GM21825 (cell line): ENCODE results near the gene RITA1.
"Not testable (repeated sequence)": the region's sequence is repeated elsewhere in the genome, so short reads cannot be mapped to it uniquely, and the experiment has no call there.

Experiments
- ATAC-seq: cut with Tn5 transposase; IDR thresholded peaks from one replicate; pipeline ENCODE4 v1.9.1; 2021; ENCODE audit warnings: mild to moderate bottlenecking, moderate library complexity; ENCODE audit not compliant: unreplicated experiment

The RITA1 gene, protein sequence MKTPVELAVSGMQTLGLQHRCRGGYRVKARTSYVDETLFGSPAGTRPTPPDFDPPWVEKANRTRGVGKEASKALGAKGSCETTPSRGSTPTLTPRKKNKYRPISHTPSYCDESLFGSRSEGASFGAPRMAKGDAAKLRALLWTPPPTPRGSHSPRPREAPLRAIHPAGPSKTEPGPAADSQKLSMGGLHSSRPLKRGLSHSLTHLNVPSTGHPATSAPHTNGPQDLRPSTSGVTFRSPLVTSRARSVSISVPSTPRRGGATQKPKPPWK

DNA sequence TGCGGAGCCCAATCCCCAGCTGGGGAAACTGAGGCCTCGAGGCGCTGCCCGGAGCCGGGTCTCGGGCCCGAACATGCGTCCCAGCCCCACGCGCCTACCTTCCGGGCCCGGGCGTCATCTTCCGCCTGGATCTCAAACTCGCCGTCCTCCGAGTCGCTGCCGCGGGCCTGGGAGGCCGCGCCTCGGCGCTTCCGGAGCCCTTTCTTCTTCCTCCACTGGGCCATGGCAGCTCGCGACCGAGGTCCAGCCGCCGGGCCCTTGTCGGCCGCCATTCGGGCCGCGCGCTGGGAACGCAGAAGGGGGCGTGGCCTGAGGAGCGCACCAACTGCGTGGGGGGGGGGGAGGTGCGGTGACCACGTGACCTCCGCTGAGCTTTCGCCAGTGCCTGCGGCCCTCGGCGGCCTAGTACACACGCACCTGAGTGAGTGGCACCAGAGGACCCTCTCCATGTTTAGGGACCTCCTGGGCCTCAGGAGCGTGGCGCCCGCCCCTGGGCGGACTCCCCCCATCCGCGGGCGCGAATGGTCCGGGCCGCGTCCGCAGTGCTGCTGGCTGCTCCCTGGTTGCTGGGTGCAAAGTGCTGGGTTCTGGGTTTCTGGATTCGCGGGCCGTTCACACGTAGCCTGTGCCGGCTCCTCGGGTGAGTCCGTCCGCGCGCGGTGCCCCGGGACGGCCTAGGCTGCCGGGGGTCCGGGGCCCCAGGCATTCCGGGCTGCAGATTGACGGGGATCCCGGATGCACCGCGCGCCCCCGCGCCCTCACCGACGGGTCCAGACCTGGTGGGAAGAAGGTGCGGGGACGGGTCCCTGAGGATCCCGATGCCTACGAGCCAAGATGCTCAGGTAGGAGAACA is at the start of gene RITA1, which contains the start of gene DDX54:
Gene RITA1 (plus strand): TSS at position 542 of the 853 bp plus-strand sequence. CDS start 1,026 bp downstream, outside the sequence.
Gene DDX54 (minus strand): TSS at position 299 of the 853 bp plus-strand sequence. CDS start 27 bp downstream, at position 272.
- peak; percentile 43 for ATAC-seq

DNA sequence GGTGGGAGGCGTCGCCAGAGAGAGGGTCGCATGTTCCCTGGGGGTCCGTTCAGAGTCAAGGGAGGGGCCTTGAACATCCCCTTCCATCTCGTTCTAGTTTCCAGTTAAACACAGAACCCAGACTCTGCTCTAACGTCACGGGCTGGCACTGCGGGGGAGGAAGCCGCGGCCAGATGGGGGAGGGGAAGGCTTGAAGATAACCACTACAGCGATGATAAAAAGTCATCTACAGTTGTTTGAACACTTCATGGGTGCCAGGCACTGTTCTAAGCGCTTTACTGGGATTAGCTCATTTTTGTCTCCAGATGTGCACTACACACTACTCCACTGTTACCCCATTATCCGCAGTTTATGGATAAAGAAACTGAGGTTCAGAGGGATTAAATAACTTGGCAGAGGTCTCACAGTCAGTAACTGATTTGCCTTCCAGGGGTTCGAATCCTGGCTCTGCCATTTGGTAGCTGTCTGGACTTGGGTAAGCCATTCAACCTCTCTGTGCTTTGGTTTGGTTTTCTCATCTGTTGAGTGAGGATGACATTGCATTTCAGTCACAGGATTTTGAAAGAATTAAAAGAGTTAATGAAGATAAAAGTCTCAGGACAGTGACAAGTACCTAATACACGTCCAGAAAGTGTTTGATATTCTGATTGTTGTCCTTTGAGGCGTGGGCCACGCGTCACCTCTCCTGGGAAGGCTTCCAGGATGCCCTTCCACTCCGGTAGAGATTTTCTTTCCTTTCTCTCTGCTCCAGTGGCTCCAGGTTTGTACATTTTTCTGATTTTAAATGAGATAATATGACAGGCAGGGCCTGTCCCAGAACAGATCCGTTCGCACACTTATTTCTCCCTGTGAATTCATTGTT is 49.2 kb upstream of the RITA1 start:
- ATAC-seq, result no peak

DNA sequence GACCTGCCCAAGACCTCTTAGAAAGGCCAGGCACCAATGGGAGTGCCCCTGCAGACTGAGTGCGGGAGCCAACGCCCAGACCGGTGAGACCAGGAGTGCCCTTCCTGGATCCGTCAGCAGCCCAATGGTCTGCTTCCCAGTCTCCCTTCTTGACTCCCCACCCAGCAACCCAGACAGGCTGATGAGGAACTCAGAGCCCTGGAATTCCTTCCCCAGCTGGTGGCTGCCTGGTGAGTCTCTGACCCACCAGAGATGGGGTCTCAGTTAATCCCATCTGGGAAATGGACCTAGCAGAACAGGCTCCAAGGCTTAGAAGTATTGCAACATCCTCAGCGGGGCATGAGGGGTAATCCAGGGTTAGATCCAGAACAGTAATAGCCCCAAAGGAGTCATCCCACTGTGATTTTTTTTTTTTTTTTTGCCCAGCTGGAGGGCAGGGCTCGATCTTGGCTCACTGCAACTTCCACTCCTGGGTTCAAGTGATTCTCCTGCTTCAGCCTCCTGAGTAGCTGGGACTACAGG is 48.5 kb upstream of the RITA1 start:
- ATAC-seq, result no peak

DNA sequence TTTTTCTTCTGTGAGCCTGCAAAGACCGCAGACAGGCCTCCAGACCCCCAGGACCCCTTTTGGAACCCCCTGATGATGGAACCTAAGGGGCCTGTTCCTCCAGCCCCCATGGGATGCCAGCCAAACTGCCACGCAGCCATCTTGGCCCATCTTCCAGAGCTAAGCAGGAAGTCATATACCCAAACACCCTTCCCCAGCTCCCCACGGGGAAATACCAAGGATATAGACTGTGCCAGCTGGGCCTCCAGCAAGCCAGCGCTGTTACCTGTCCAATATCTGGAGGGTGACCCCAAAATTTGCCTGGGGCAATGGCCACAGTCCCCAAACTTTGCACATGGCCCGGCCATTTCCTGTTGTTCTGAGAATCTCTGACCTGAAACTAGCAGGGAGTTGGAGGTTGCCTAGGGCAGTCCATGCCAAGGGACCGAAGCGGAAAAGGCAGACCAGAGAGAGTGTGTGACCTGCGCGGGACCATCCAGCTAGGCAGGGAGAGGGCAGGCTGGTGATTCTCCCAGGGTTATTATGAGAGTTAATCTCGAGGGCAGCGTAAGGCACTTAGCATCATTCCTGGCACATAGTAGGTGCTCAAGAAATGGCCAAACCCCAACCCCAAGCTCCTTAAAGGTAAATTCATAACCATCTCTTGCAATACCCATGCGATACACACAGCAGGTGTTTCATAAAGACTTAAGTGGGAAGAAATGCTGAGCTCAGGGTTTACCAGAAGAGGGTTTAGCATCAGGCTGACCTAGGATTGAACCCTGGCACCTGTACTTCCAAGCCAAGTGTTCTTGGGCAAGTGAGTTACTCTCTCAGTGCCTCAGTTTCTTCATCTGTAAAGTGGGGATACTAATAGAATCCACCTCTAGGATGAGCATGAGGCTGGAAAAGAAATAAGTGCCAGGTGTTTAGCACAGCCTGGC is 47.4 kb upstream of the RITA1 start:
- no peak for ATAC-seq

DNA sequence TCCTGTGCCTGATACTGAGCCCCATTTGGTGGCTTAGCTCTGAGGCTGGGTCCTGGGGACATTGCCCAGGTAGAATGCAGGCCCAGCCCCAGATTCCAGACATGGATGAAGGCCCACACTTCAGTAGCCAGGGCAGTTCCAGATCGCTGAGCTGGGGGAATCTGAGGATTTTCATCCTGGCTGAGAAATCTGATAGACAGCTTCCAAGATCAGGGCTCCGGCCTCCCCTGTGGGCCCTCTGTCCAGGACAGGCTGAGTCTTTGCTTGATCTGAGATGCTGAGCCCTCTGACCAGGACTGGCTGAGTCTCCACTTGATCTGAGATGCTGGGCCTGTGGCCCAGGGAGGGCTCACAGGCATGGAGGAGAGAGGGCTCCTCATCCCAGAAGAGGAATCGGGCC is 46.7 kb upstream of the RITA1 start:
- no peak for ATAC-seq

DNA sequence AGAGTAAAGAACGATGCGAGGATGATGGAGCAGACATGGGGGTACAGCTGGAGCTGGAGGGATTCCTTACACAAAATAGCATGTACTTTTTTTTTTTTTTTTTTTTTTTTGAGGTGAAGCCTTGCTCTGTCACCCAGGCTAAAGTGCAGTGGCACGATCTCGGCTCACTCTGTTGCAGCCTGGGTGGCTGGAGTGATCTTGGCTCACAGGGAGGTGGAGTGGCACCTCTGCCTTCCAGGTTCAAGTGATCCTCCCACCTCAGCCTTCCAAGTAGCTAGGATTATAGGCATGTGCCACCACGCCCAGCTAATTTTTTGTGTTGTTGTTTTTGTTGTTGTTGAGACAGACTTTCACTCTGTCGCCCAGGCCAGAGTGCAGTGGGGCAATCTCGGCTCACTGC is 44.8 kb upstream of the RITA1 start:
- no peak for ATAC-seq

DNA sequence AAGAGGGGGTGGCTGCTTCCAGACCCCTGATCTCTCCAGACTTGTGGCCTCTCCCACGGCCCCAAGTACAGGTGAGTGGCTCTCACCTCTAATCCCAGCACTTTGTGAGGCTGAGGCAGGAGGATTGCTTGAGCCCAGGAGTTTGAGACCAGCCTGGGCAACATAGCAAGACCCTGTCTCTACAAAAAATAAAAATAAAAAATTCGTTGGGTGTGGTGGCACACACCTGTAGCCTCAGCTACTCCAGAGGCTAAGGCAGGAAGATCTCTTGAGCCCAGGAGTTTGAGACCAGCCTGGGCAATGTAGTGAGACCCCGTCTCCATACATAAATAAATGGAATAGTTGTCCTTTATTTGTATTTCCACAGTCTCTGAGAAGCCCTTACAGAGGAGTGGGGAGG is 43.8 kb upstream of the RITA1 start:
- not testable (repeated sequence) for ATAC-seq

DNA sequence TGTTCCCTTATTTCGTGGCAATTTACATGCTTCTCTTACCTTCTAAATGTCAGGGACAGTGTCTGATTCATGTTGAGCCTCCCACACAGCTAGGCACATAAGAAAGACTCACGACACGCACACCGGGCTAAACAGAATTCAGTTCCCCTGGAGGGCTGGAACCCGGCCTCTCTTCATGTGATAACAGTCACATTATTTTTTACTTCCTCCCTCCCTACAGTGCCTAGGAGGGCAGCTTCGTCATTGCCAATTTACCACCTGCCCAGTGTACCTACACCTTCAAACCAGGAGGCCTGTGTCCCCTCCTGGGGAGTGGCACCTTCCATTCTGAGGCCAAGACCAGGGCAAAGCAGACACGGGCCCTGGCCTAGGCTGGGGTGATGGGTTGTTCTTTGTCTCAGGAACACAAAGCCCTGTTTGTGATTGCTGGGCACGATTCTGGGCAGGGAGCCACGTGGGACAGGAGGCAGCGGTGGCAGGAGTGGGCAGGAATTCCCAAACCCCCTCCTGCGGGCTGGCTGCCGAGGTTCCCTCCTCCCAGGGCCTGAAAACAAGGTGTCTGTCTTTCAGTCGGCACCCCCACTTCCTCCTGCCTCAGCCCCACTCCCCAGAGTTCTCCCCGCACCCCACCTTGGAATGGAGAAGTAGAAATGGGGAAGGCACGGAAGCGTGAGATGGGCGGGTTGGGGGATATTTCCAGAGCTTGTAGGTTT is 43.2 kb upstream of the RITA1 start:
- no peak for ATAC-seq

DNA sequence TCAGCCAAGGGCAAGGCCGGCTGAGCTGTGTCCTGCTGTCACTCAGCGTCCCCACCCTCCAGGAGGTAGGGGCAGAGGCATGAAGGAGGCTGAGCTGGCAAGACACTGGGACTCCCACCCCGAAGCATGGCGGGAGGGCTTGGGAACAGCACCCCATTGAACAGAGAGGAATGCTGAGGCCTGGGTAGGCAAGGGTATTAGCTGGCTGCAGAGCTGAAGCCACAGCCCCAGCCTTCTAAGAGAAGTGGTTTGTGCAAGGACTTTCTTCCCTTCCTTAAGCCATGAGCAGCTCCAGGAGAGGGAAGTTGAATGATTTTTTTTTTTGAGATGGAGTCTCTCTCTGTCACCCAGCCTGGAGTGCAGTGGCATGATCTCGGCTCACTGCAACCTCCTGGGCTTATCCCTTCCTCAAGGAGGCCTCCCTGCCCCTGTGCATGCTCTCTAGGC is 42.6 kb upstream of the RITA1 start:
- no peak for ATAC-seq

DNA sequence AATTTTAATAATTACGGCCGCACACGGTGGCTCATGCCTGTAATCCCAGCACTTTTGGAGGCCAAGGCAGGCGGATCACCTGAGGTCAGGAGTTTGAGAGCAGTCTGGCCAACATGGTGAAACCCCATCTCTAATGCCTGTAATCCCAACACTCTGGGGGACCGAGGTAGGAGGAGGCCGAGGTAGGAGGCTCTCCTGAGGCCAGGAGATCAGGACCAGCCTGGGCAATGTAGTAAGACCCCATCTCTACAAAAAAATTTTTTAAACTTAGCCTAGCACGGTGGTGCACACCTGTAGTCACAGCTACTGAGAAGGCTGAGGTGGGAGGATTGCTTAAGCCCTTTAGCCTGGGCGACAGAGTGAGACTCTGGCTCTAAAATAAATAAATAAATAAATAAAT is 41.6 kb upstream of the RITA1 start:
- no peak for ATAC-seq

DNA sequence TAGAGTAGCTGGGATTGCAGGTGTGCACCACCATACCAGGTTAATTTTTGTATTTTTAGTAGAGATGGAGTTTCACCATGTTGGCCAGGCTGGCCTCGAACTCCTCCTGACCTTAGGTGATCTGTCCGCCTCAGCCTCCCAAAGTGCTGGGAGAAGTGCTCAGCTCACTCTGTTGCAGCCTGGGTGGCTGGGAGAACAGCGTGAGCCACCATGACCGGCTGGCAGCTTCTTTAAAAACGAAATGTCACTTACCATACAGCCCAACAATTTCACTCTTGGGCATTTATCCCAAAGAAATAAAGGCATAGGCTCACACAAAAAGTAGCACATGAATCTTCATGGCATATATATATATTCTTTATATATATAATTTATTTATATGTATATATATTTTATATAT is 40.7 kb upstream of the RITA1 start:
- no peak for ATAC-seq

DNA sequence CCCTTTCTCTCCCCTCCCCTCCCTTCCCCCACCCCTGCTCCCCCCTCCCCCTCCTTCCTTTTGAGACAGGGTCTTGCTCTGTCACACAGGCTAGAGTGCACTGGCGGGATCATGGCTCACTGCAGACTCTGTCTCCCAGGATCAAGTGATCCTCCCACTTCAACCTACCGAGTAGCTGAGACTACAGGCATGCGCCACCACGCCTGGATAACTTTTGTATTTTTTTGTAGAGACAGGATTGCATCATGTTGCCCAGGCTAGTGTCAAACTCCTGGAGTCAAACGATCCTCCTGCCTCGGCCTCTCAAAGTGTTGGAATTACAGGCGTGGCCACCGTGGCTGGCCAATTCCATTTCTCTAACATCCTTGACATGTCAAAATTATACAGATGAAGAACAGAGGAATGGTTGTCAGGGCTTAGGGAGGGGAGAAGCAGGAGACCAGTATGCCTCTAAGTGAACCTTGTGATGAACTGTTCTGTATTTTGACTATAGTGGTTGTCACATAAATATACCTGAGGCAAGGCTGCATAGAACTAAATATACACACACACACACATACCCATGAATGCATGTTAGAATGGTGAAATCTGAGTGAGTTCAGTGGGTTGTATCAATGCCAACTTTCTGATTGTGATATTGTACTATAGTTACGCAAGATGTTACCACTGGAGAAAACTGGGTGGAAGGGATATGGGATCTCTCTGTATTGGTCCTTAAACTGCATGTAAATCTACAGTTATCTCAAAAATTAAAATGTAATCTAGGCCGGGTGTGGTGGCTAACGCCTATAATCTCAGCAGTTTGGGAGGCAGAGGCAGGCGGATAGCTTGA is 39.6 kb upstream of the RITA1 start:
- no peak for ATAC-seq

DNA sequence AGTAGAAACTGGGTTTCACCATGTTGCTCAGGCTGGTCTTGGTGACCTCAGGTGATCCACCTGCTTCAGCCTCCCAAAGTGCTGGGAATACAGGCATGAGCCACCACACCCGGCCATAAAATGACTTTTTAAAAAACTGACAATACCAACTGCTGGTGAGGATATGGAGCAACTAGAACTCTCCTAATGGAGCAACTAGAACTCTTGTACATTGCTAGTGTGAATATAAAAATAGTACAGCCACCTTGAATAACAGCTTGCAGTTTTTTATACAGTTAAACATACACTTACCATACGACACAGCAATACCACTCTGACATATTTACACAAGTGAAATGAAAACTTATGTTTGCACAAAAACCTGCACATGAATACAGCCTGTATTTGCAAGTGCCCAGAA is 38.5 kb upstream of the RITA1 start:
- ATAC-seq, result no peak

DNA sequence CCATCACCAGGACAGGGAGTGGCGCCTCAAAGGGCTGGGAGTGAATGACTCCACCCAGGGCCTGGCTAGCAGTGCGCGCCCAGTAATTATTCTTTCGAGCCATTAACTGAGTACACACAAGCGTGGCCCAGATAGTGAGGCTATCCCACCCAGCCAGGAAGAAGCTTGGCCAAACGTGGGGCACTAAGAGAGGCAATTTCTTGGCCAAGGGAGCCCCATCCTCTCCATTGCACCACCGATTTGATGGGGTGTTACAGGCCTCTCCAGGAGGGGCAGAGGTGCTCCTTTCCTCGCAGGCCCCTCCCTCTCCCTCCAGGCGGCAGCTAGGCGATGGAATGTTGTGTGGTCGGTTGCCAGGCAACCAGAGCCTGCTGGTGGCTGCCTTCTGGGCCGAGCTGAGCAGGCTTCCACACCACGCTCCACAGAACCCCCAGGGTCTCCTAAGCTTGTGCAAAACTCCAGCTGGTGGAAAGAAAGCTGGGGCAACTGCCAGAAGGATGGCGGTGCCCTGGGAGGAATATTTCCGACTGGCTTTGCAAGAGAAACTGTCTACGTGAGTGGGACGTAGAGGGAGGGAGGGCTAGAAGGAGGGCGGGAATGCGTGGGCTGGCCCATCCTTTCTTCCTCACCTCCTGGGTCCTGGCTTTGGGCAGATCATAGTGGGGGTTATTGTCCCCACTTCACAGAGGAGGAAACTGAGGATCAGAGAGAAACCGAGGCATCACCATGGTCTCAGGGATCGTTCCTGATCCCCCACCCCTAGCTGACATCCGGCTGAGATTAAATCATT is 36.0 kb upstream of the RITA1 start, which contains the start of gene CFAP73:
Gene CFAP73 (plus strand): TSS at position 364 of the 790 bp plus-strand sequence. CDS start 134 bp downstream, at position 498.
- no peak for ATAC-seq

DNA sequence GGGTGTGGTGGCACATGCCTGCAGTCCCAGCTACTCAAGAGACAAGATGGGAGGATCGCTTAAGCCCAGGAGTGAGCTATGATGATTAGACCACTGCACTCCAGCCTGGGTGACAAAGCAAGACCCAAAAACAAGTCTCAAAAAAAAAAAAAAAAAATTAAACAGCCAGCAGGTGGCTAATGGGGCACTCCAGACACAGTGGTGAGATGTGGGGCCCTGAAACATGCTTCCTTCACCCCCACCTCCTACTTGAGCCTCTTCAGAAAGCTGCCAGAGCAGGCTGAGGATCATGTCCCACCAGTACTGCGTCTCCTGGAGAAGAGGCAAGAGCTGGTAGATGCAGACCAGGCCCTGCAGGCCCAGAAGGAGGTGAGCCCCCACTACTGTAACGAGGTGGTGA is 33.9 kb upstream of the RITA1 start:
- no peak for ATAC-seq

DNA sequence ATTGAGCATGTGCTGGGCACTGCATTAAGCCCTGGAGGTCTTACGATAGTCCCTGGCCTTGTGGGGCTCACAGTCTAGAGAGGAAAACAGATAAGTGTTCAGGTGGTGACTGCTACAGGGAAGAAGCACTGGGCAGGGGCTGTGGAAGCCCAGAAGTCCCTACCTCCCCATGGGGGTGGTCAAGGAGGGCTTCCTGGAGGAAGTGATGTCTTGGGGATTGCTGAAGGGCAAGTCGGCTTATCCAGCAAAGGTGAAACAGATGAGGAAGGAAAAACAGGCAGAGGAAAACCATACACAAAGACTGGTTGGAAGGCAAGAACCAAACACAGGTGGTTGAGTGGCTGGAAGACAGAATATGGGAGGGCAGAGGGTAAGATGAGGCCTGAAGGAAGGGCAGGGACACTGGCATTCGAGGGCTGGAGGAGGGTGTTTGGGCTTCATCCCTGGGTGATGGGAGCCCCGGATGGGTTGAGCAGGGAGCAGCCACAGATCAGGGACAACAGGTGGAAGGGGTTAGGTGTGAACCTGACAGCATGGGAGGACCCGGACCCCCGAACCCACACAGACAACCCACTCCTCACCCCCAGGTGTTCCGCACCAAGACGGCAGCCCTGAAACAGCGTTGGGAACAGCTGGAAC is 33.2 kb upstream of the RITA1 start:
- no peak for ATAC-seq
